K562 (cell line): ENCODE results near the gene CCNL2. TPM values are rescaled to one million over a fixed set of nuclear protein-coding genes. Genes with fewer than 3 reads are reported as not detected.
A peak's percentile ranks its signal among the peaks of the same experiment; 100 is the strongest.

Experiments
- ATAC-seq: fragments of 200-7000 bp; cut with Tn5 transposase; 3 replicates; pipeline ENCODE4 v1.9.1; 2020; ENCODE audit warnings: moderate library complexity
- BruUV-seq: library from RNA; stranded (reverse); fragments of 400-500 nt; replicated peaks from 2 replicates; lab custom pipeline; 2021; lab: Mats Ljungman, UMichigan
- CTCF ChIA-PET: fragments of 300-600 bp; formaldehyde crosslinking; extraction: SDS; loops from one replicate; lab custom pipeline; 2021; ENCODE audit warnings: low intra/inter-chr PET ratio; lab: Yijun Ruan, JAX
- POLR2A ChIA-PET: fragments of 300-600, 350-650 bp; sonication (Branson Sonifier 250); formaldehyde crosslinking; extraction: SDS; loops from one replicate; lab custom pipeline; 2021; ENCODE audit warnings: antibody characterized with exemption, inconsistent platforms; lab: Yijun Ruan, JAX
- DNase-seq, 4 experiments: peaks; one replicate each; pipeline versions ENCODE4 v3.0.0 to v3.0.0-alpha.2; 2011 to 2018; ENCODE audit warnings: low spot score in 3 of 4, mixed read lengths in 3 of 4; ENCODE audit errors: extremely low read depth in 1 of 4
- FAIRE-seq: peaks from 2 replicates; lab custom pipeline; 2011; peaks lifted over from hg19 to GRCh38; lab: Jason Lieb, UNC
- H2AFZ ChIP-seq: 2 replicates; pipeline ENCODE4 v1.6.0; 2011; ENCODE audit warnings: low read depth, low read length, control low read depth, inconsistent platforms
- H3K27ac ChIP-seq: fragments of 200-600 bp; 3 replicates; pipeline ENCODE4 v1.8.0; 2011; ENCODE audit warnings: low read depth, mild to moderate bottlenecking, control low read depth, inconsistent platforms, low read length, moderate library complexity, mixed read lengths; ENCODE audit errors: extremely low read depth
- H3K27me3 ChIP-seq, 2 experiments: fragments of 300-600 bp in 1 of 2; 2 replicates in 1 of 2; 3 replicates in 1 of 2; pipeline versions ENCODE4 v1.6.0 to v1.8.0; 2011; ENCODE audit warnings: inconsistent platforms in 2 of 2, low read length in 2 of 2, mild to moderate bottlenecking in 1 of 2, mixed read lengths in 1 of 2, moderate library complexity in 1 of 2; ENCODE audit not compliant: control insufficient read depth in 2 of 2, insufficient read depth in 2 of 2
- H3K36me3 ChIP-seq: fragments of 300-600 bp; 3 replicates; pipeline ENCODE4 v1.8.0; 2011; ENCODE audit warnings: mild to moderate bottlenecking, low read length, inconsistent platforms; ENCODE audit not compliant: control insufficient read depth, insufficient read depth
- H3K4me1 ChIP-seq, 2 experiments: fragments of 200-600 bp in 1 of 2; replicated peaks in 1 of 2; 2 replicates in 1 of 2; 3 replicates in 1 of 2; pipeline versions ENCODE4 v1.5.1 to v1.8.0; 2011; ENCODE audit warnings: inconsistent platforms in 2 of 2, low read length in 2 of 2, mild to moderate bottlenecking in 1 of 2, mixed read lengths in 1 of 2, moderate library complexity in 1 of 2; ENCODE audit not compliant: control insufficient read depth in 2 of 2, insufficient read depth in 2 of 2
- H3K4me2 ChIP-seq: 2 replicates; pipeline ENCODE4 v1.6.1; 2011; ENCODE audit warnings: low read length, control low read depth, inconsistent platforms, mixed read lengths; ENCODE audit not compliant: insufficient read depth
- H3K4me3 ChIP-seq: fragments of 200-600 bp; sonication (generic), shearing (Covaris generic); 2 replicates; pipeline ENCODE4 v1.5.1; 2016; ENCODE audit warnings: control low read depth, inconsistent platforms
- H3K79me2 ChIP-seq: fragments of 200-600 bp; 3 replicates; pipeline ENCODE4 v1.8.0; 2011; ENCODE audit warnings: low read length, inconsistent platforms; ENCODE audit not compliant: control insufficient read depth, insufficient read depth
- H3K9ac ChIP-seq, 2 experiments: 2 replicates each; pipeline versions ENCODE4 v1.6.0 to v1.6.1; 2011; ENCODE audit warnings: low read depth in 2 of 2, low read length in 2 of 2, control low read depth in 1 of 2, inconsistent platforms in 1 of 2, mild to moderate bottlenecking in 1 of 2, mixed read lengths in 1 of 2; ENCODE audit not compliant: insufficient read depth in 1 of 2
- H3K9me1 ChIP-seq: one replicate; pipeline ENCODE4 v1.6.0; 2011; ENCODE audit warnings: inconsistent platforms, mild to moderate bottlenecking, low read length, moderate library complexity; ENCODE audit not compliant: control insufficient read depth, insufficient read depth
- H3K9me3 ChIP-seq: replicated peaks from 2 replicates; pipeline ENCODE4 v1.5.1; 2011; ENCODE audit warnings: low read depth, low read length, inconsistent platforms; ENCODE audit not compliant: control insufficient read depth, insufficient read depth
- H4K20me1 ChIP-seq: replicated peaks from 2 replicates; pipeline ENCODE4 v1.6.1; 2011; ENCODE audit warnings: low read length, inconsistent platforms, mixed read lengths; ENCODE audit not compliant: control insufficient read depth, insufficient read depth
- GABPA ChIP-seq: fragments of 200-800 bp; sonication (Bioruptor generic); conservative IDR thresholded peaks from 2 replicates; pipeline ENCODE4 v1.6.1; 2016; ENCODE audit warnings: low read depth, missing genetic modification characterization, missing compliant biosample characterization
- NBN ChIP-seq: fragments of 450-650 bp; IDR thresholded peaks from 2 replicates; pipeline ENCODE4 v1.6.1; 2016; ENCODE audit warnings: low read depth, mild to moderate bottlenecking
- NRF1 ChIP-seq, 2 experiments: fragments of 450-650 bp; IDR thresholded peaks in 1 of 2; conservative IDR thresholded peaks in 1 of 2; 2 replicates each; pipeline ENCODE4 v1.6.1; 2014; ENCODE audit warnings: mild to moderate bottlenecking in 2 of 2
- PHF21A ChIP-seq: fragments of 450-650 bp; IDR thresholded peaks from 2 replicates; pipeline ENCODE4 v1.6.1; 2017; ENCODE audit warnings: low read depth, borderline replicate concordance
- RAD21 ChIP-seq, 2 experiments: fragments of 250-450 bp in 1 of 2; fragments of 450-650 bp in 1 of 2; sonication (Bioruptor Pico) in 1 of 2; formaldehyde crosslinking in 1 of 2; IDR thresholded peaks in 1 of 2; conservative IDR thresholded peaks in 1 of 2; 2 replicates each; pipeline versions ENCODE4 v1.4.0 to v1.8.0; 2020 to 2022; ENCODE audit warnings: mild to moderate bottlenecking in 2 of 2, moderate library complexity in 1 of 2
- ZNF695 ChIP-seq: fragments of 450-650 bp; formaldehyde crosslinking; IDR thresholded peaks from 2 replicates; pipeline ENCODE4 v1.4.0; 2020; ENCODE audit warnings: mild to moderate bottlenecking, moderate library complexity
- ZNF76 ChIP-seq: fragments of 250-450 bp; sonication (Bioruptor Pico); IDR thresholded peaks from 2 replicates; pipeline ENCODE4 v1.4.0; 2020; ENCODE audit warnings: mild to moderate bottlenecking, moderate library complexity, borderline replicate concordance
- WGBS: fragments of 100-300 bp; shearing (Covaris generic); methylation state at CpG from one replicate; pipeline ENCODE4 v1.1.6; 2016; ENCODE audit warnings: low coverage, mixed read lengths; ENCODE audit not compliant: insufficient coverage; ENCODE audit errors: missing lambda C conversion rate; 5-methylcytosine and 5-hydroxymethylcytosine counted together
- in situ Hi-C: fragments of 300-500 bp; cut with MboI; formaldehyde crosslinking; loops from 4 replicates; pipeline ENCODE4 v1.15.0; 2018; ENCODE audit warnings: inconsistent platforms, mixed read lengths
- intact Hi-C: fragments of 100-400 bp; cut with micrococcal nuclease; formaldehyde crosslinking; loops from 2 replicates; pipeline ENCODE4 v1.14.2; 2022
- polyA plus RNA-seq, 8 experiments: library from polyadenylated mRNA; depleted of rRNA in 4 of 8; stranded (reverse) in 5 of 8; unstranded in 3 of 8; fragments of >200 nt; fragmentation: Nextera tagmentation in 2 of 8; fragmentation: Illumina TruSeq in 1 of 8; extraction: Ambion mirVana in 2 of 8; extraction: Trizol in 1 of 8; gene quantifications; 2 replicates each; pipeline versions ENCODE4 v1.2.1 to v1.2.3, GENCODE V29; 2011 to 2014; ENCODE audit warnings: inconsistent platforms in 1 of 8, missing spikeins in 1 of 8
- total RNA-seq, 7 experiments: library from RNA; depleted of rRNA in 6 of 7; stranded (reverse); fragments of >200 nt in 6 of 7; fragmentation: Illumina TruSeq in 2 of 7; extraction: Trizol in 2 of 7; gene quantifications; 2 replicates each; pipeline versions ENCODE4 v1.2.1 to v1.2.3, GENCODE V29; 2011 to 2021; ENCODE audit warnings: low replicate concordance in 1 of 7
- TF ChIP-seq, protein P1 (sequence below): fragments of 250-450 bp; sonication (Bioruptor Pico); IDR thresholded peaks from 2 replicates; pipeline ENCODE4 v1.8.0; 2022; ENCODE audit warnings: moderate library complexity, mild to moderate bottlenecking, inconsistent platforms

The CCNL2 gene
- total and polyA plus RNA-seq, 9 of the 15 experiments (the other 6 are each of a cell fraction or from before 2014, with no cell fraction given): 2.8 to 287 (median 94.5) TPM

DNA sequence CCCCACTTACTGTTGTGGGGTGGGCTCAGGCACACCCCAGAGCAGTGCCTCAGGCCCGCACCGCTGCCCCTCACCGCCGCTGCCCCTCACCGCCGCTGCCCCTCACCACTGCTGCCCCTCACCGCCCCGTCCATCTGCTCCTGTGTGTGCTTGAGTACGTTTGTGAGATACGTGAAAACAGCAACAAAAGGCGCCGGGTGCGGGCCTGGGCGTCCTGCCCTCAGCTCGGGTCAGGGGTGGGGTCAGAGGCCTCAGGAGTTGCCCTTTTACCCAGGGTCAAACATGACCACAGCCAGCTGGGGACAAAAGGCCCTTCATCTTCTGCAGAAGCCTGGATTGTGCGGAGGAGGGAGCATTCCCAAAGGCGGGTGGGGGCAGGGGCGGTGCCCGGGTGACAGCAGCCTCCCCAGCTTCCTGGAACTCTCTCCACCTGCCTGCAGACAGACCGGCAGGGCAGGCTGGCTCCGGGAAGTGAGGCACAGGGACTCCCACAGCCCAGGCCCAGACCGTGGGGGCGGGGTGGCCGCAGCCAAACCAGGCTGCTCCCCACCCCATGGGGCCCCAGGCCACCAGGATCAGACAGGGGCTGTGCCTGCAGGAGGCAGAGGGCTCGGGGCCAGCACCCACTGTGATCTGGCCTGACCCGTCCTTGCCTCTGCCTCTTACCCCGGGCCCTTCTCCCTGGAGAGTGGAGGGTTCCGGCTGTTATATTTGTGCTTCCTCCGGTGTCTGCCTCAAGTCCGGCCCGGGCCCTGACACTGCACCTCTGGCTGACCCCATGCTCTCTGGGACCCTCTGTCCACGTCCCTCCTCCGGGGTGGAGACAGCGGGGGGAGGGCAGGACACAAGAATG lies 34.0 kb upstream of the CCNL2 start:
- H3K36me3 ChIP-seq: no peaks in the 10 kb centered on the region
- peaks cover 45 to 87% of the 10 kb centered on the region in 2 experiments for H3K4me1 ChIP-seq
- peak overlapping the region; percentile 57 for H3K27ac ChIP-seq
- no peaks in the 10 kb centered on the region for H3K9me3 ChIP-seq
- ATAC-seq (peak; percentile 61), DNase-seq (peak; percentile 84 to 90 (median 90)), FAIRE-seq (peak; percentile 86)
- no peak overlapping the region; the same call in 1 of the 2 replicates for H3K4me3 ChIP-seq
- ChIA-PET POLR2A (interaction anchor here (0.5 to 1.0 kb wide), 5 partner anchors 11 to 144 kb away, joined by 3 to 6 read pairs (median 3); partner anchors contain the start of gene AURKAIP1), CTCF (interaction anchor here (0.6 kb wide), 1 partner anchor 34 kb away, joined by 3 read pairs; no protein-coding TSS in a partner anchor)
- H3K79me2 ChIP-seq: no peaks in the 10 kb centered on the region; the same call in 2 of the 3 replicates
- H3K9me1 ChIP-seq: no peaks in the 10 kb centered on the region
- peak overlapping the region; percentile 55 for H3K4me2 ChIP-seq
- intact Hi-C loops: no loop called here
- peak overlapping the region; percentile 60 for H2AFZ ChIP-seq
- in situ Hi-C loops: no loop called here
- H3K27me3 ChIP-seq: no peaks in the 10 kb centered on the region
- no TSS peak for BruUV-seq
- WGBS: 22% methylated on average over 30 of the region's 34 CpGs
- H4K20me1 ChIP-seq: no peaks in the 10 kb centered on the region
- peak overlapping the region; percentile 34 to 90; a peak in 3 of 4 replicates for H3K9ac ChIP-seq
- peak; percentile 31 to 39; a peak in 3 of 4 replicates for TF ChIP-seq NRF1 (conservative IDR thresholded peaks at IDR 0.05 in 1 of 2, IDR thresholded peaks at IDR 0.05 in 1 of 2)
- TF ChIP-seq NBN: 0 out of 2 replicates have a peak, but pooled peaks have one; percentile 72
- TF ChIP-seq ZNF76 (CRISPR knock-in tag): 0 out of 2 replicates have a peak, but pooled peaks have one; percentile 80
- 0 out of 2 replicates have a peak, but pooled peaks have one; percentile 39 for TF ChIP-seq PHF21A
- no peak for TF ChIP-seq ZNF695
- peak; percentile 14 to 39; a peak in 2 of 4 replicates for TF ChIP-seq RAD21 (CRISPR knock-in tag; conservative IDR thresholded peaks at IDR 0.05 in 1 of 2, IDR thresholded peaks at IDR 0.05 in 1 of 2)
- TF ChIP-seq, protein P1, sequence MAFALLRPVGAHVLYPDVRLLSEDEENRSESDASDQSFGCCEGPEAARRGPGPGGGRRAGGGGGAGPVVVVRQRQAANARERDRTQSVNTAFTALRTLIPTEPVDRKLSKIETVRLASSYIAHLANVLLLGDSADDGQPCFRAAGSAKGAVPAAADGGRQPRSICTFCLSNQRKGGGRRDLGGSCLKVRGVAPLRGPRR (CRISPR knock-in tag): 0 out of 2 replicates have a peak, but pooled peaks have one; percentile 15
- peak; percentile 57 for TF ChIP-seq GABPA (tag)
